Non-pigmented ciliary epithelial cell (primary cell): Measurements from ENCODE around the gene SPATA31C2.
"Not testable (repeated sequence)": the region's sequence is repeated elsewhere in the genome, so short reads cannot be mapped to it uniquely, and the experiment has no call there.

Experiments
- DNase-seq: peaks from one replicate; pipeline ENCODE4 v3.0.0-alpha.2; 2010; ENCODE audit warnings: low read depth

The SPATA31C2 gene

GRCh38 chr9:88123413-88123812 is 14.9 kb downstream of the SPATA31C2 start:
- DNase-seq: not testable (repeated sequence)

GRCh38 chr9:88118121-88118520 is 20.2 kb downstream of the SPATA31C2 start:
- not testable (repeated sequence) for DNase-seq

DNA sequence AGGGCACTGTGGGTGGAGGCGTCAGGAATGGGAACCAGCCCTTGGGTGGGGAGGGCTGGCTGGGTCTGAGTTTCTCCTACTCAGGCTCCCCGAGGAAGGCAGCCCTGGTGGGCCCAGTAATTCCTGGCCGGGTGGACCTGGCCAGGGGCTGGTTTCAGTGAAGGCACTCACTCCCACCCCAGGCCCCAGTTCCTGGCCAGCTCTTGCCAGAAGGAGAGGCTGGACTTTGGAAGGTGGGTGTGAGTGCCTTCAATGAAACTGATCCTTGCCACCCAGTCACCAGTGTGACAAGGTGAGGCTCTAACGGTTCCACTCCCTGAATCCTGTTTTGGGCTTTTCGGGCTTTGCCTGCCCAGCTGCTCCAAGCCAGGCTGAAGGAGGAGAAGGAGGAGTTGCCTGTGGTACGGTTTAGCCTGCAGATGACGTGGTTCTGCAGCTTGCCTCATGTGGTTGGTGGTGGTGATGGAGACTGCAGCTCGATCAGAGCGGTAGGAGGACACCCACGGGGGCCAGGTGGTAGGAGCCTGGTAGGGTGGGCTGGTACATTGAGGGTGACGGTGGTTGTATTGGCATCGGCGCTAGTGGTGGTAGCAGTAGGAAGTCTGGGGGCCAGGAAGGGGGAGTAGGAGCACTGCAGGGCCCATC is 23.2 kb downstream of the SPATA31C2 start:
- DNase-seq: not testable (repeated sequence)

- not testable (repeated sequence) for DNase-seq
Observed at GRCh38 chr9:88114283-88114967, 23.9 kb downstream of the SPATA31C2 start.

DNA sequence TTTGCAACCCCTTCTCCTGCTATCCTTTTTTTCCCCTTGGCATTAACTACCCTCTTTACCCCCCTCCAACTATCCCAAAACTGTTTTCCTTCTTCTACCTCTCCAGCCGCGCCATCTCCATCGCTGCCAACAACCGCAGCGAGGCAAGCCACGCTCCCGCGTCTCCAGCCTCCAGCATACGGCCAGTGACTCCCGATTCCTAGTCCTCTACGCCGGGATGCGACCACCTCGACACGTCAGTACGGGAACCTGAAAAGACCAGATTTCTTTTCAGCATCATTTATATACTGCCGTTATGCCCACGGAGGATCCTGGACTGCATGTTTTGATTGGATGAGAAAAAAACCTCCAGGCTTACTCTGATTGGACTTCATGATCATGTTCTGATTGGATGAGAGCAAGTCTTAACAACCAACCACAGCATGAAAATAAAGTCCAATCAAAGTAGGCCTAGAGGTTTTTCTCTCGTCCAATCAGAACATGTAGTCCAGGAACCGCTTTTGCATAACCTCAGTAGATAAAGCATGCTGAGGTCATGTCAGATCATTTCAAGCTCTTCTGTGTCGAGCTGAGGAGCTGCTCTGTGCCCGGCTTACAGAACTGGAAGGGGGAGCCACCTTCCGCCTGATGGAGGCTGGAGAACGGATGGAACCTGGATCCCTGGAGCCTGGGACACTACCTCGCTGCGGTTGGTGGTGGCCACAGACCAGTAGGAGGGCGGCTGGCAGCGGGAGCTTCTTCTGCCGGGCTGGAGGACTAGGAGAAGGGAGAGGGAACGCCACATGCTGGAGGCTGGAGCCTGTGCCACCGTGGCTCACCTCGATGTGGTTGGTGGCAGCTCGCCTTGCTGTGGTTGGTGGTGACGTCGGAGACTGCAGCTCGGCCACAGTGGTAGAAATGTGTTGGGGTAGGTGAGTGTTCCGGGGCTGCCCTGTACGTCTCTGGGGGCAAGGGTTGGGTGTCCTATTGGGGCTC is 24.8 kb downstream of the SPATA31C2 start:
- not testable (repeated sequence) for DNase-seq

DNA sequence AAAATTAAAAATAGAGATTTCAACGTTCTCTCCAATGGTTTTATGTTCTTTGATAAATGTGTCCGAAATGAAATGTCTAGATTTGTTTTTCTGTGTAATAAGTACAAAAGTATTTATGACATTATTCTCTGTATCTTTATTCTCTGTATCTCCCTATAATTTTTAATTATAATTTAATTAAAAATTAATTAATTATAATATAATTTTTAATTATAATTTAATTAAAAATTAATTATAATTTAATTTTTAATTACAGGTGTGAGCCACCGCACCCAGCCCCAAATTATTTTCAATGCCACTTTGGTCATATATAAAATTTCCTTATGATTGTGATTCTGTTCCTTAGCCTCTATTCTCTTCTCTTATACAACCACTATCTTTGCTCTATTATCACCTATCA is 28.2 kb downstream of the SPATA31C2 start:
- DNase-seq: no peak

GRCh38 chr9:88108779-88109178 is 29.5 kb downstream of the SPATA31C2 start:
- no peak for DNase-seq

DNA sequence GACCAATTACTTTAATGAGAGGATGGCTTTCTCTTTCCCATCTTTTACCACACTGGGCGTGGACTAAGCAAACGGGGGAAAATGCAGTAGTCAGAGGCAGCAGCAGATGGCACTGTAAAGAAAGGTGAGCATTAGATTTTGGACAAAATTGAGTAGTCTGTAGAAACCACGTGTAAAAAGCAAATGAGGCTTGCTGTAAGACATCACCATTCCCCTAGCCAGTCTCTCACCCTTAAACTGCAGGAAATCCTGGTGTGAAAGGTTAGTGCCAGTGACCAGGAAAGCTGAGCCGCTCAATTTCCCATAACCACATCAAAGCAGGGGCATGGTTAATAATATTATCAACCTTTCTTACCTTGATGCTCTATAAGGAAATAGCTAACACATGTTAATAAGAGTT is 31.8 kb downstream of the SPATA31C2 start:
- no peak for DNase-seq

- no peak for DNase-seq
Observed at GRCh38 chr9:88092797-88093331, 45.4 kb downstream of the SPATA31C2 start.

DNA sequence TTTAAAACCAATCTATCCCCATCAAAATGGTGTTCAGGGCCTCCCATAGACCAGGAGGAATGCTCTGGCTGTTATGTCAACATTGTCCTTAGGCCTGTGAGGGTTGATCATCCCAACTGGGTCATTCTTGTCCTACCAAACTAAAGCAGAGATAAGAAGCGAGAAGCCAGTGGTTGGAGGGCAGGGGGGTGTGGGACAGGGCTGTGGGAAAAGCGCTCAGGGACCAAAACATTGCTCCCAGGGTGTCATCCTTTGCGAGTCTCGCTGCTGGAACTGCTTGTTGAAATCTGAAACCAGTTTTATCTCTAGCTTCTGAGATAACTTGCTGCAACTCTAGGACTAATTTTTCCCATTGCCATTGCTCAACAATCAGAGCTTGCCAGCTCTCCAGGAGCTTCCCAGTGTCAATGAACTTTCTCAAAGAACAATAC is 48.1 kb downstream of the SPATA31C2 start:
- no peak for DNase-seq

DNA sequence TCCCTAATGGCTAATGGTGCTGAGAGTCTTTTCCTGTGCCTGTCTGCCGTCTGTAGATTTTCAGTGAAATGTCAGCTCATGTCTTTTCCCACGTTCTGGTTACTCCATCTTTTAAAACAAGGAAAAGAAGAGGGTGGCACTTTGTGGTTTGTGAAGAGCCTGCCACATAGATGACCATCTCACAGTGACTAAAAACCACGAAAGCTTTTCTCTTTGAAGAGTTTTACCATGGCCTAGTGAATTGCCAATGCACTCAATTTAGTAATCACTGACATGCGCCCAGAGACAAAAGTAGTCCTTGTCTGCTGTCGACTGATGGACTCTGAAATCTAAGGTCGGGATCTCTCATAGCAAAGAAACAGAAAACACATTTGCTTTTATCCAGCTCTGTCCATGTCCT is 50.4 kb downstream of the SPATA31C2 start:
- no peak for DNase-seq

DNA sequence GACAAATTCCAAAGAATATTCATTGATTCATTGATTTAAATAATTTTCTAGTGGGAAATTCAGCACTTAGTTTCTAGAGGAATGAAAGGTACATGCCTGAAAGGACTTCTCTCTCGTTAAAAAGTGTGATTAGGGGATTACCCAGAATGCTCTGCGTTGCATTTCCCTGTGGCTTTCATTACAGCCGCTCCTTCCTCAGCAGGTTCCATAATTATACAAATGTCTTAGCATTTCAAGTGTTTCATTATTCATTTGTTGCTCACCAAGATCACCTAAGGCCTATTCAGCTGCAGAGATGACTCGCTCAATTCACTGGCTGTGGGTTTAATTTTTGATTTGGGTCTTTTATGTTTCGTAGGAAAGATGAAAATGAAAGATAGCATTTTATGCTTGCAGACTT is 52.8 kb downstream of the SPATA31C2 start:
- no peak for DNase-seq

DNA sequence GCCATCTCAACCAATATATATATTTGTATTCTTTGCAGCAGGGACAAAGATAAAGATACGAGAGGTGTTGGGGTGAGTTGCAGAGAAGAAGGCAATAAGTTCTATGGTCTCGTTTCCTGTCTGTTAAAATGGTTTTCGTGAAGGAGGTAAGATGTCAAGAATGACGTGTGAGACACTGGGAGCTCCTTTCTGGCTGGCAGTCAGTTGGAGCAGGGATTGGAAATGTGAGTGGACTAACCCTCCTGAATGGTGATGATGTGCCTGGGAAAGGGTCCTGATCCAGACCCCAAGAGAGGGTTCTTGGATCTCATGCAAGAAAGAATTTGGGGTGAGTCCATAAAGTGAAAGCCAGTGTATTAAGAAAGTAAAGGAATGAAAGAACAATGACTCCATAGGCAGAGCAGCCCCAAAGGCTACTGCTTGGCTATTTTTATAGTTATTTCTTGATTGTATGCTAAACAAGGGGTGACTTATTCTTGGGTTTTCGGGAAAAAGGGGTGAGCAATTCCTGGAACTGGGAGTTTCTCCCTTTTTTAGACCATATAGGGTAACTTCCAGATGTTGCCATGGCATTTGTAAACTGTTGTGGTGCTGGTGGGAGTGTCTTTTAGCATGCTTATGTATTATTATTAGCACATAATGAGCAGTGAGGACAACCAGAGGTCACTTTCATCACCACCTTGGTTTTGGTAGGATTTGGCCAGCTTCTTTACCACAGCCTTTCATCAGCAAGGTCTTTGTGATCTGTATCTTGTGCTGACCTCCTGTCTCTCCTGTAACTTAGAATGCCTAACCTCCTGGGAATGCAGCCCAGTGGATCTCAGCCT is 53.7 kb downstream of the SPATA31C2 start:
- no peak for DNase-seq
